Daoy (cell line): Measurements from ENCODE around the gene MBP. TPM values are rescaled to one million over a fixed set of nuclear protein-coding genes. Genes with fewer than 3 reads are reported as not detected.

Experiments
- DNase-seq: peaks from one replicate; pipeline ENCODE4 v3.0.0-alpha.2; 2015; ENCODE audit warnings: low read depth
- total RNA-seq: library from RNA; depleted of rRNA; stranded (reverse); fragments of >200 nt; shearing (Covaris generic); gene quantifications from 2 replicates; pipeline ENCODE4 v1.2.3, GENCODE V29; 2014

The MBP gene
- total RNA-seq, 1 experiment from 2014 or later = not detected

GRCh38 chr18:77049938-77050337 is 82.6 kb downstream of the MBP start:
- no peak for DNase-seq

GRCh38 chr18:77047803-77048419 is 84.7 kb downstream of the MBP start:
- DNase-seq = no peak

- DNase-seq = no peak
Observed at GRCh38 chr18:77046994-77047393, 85.6 kb downstream of the MBP start.

GRCh38 chr18:77046409-77046808 is 86.2 kb downstream of the MBP start:
- DNase-seq = no peak

- no peak for DNase-seq
Observed at GRCh38 chr18:77045677-77046076, 86.9 kb downstream of the MBP start.

GRCh38 chr18:77044866-77045664 is 87.5 kb downstream of the MBP start:
- DNase-seq = no peak

- no peak for DNase-seq
Observed at GRCh38 chr18:77043541-77044280, 88.9 kb downstream of the MBP start.

- no peak for DNase-seq
Observed at GRCh38 chr18:77042583-77042982, 90.0 kb downstream of the MBP start.

GRCh38 chr18:77039196-77040130 is 93.1 kb downstream of the MBP start:
- no peak for DNase-seq

GRCh38 chr18:77038182-77038858 is 94.3 kb downstream of the MBP start:
- DNase-seq = no peak

GRCh38 chr18:77037567-77037966 is 95.0 kb downstream of the MBP start:
- no peak for DNase-seq

- peak; percentile 13 for DNase-seq
Observed at GRCh38 chr18:77035380-77036187, 97.0 kb downstream of the MBP start.

- no peak for DNase-seq
Observed at GRCh38 chr18:77033575-77033974, 99.0 kb downstream of the MBP start.

GRCh38 chr18:77032181-77032701 is 100.3 kb downstream of the MBP start:
- DNase-seq = no peak

- no peak for DNase-seq
Observed at GRCh38 chr18:77031662-77032061, 100.9 kb downstream of the MBP start.

- no peak for DNase-seq
Observed at GRCh38 chr18:77030201-77030600, 102.4 kb downstream of the MBP start.

- DNase-seq = no peak
Observed at GRCh38 chr18:77025831-77026363, 106.7 kb downstream of the MBP start.

GRCh38 chr18:77025123-77025522 is 107.5 kb downstream of the MBP start:
- no peak for DNase-seq

- no peak for DNase-seq
Observed at GRCh38 chr18:77024476-77024875, 108.1 kb downstream of the MBP start.
